HCT116 (cell line): ENCODE results near the gene TMEM89.

Experiments used
- ELF1 ChIP-seq: IDR thresholded peaks from 2 replicates; pipeline ENCODE4 v1.6.1; 2012; ENCODE audit warnings: low read depth, borderline replicate concordance
- EZH2 ChIP-seq: fragments of 200-600 bp; sonication (generic); IDR thresholded peaks from 2 replicates; pipeline ENCODE4 v1.6.1; 2017; ENCODE audit warnings: antibody characterized with exemption, mixed run types
- POLR2A ChIP-seq: IDR thresholded peaks from 2 replicates; pipeline ENCODE4 v1.7.0; 2011; ENCODE audit warnings: borderline replicate concordance; ENCODE audit not compliant: insufficient read depth, insufficient read length; ENCODE audit errors: extremely low read depth
- POLR2AphosphoS5 ChIP-seq: IDR thresholded peaks from 2 replicates; pipeline ENCODE4 v1.6.1; 2011; ENCODE audit warnings: mild to moderate bottlenecking, low read depth, low read length, moderate library complexity
- SIN3A ChIP-seq: IDR thresholded peaks from 2 replicates; pipeline ENCODE4 v1.6.1; 2012; ENCODE audit warnings: low read depth
- SP1 ChIP-seq: IDR thresholded peaks from 2 replicates; pipeline ENCODE4 v1.6.1; 2012; ENCODE audit warnings: low read depth
- TCF7L2 ChIP-seq: IDR thresholded peaks from 2 replicates; pipeline ENCODE4 v1.7.0; 2011; ENCODE audit warnings: borderline replicate concordance, inconsistent platforms; ENCODE audit not compliant: insufficient read depth, insufficient read length; ENCODE audit errors: extremely low read depth
- YY1 ChIP-seq: IDR thresholded peaks from 2 replicates; pipeline ENCODE4 v1.6.1; 2011; ENCODE audit warnings: low read length, low read depth, moderate library complexity, mild to moderate bottlenecking; ENCODE audit not compliant: insufficient replicate concordance; ENCODE audit errors: extremely low read depth
- ZFX ChIP-seq: fragments of 450-650 bp; IDR thresholded peaks from 2 replicates; pipeline ENCODE4 v1.6.1; 2017
- TF ChIP-seq, protein P1 (sequence below): IDR thresholded peaks from 2 replicates; pipeline ENCODE4 v1.6.1; 2012; ENCODE audit warnings: low read depth
- TF ChIP-seq, protein P2 (sequence below), 3 experiments: fragments of 200-600 bp in 1 of 3; sonication (generic) in 1 of 3; IDR thresholded peaks in 2 of 3; conservative IDR thresholded peaks in 1 of 3; 2 replicates each; pipeline ENCODE4 v1.5.1; 2012 to 2017; ENCODE audit warnings: low read depth in 2 of 3, low read length in 2 of 3, antibody characterized with exemption in 1 of 3, borderline replicate concordance in 1 of 3, control low read depth in 1 of 3, mild to moderate bottlenecking in 1 of 3, mixed read lengths in 1 of 3, mixed run types in 1 of 3, moderate library complexity in 1 of 3; ENCODE audit not compliant: insufficient read depth in 1 of 3
- TF ChIP-seq, protein P3 (sequence below): IDR thresholded peaks from 2 replicates; pipeline ENCODE4 v1.6.1; 2011; ENCODE audit warnings: mild to moderate bottlenecking, low read length, moderate library complexity; ENCODE audit not compliant: insufficient replicate concordance; ENCODE audit errors: extremely low read depth

DNA sequence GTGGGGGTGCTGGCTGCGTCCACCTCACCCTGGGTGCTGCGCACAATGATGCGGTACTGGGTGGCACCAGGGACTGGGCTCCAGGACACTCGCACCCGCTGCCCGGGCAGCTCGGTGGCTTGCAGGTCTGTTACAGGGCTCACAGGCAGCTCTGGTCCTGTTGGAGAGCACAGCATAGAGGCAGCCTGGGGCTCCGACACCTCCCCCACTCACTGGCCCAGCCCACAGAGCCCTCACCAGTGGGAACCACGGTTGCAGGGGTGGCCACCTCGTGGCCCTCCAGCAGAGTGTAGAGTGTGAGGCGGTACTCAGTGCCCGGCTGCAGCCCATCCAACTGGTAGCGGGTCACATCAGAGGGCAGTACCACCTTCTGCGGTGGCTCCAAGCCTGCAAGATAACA is 30.1 kb downstream of the TMEM89 start:
- TF ChIP-seq SP1 (no peak), ELF1 (no peak), POLR2A (no peak), EZH2 (no peak), ZFX (no peak), YY1 (no peak), POLR2AphosphoS5 (no peak), TCF7L2 (no peak), SIN3A (no peak)
- TF ChIP-seq, protein P1, sequence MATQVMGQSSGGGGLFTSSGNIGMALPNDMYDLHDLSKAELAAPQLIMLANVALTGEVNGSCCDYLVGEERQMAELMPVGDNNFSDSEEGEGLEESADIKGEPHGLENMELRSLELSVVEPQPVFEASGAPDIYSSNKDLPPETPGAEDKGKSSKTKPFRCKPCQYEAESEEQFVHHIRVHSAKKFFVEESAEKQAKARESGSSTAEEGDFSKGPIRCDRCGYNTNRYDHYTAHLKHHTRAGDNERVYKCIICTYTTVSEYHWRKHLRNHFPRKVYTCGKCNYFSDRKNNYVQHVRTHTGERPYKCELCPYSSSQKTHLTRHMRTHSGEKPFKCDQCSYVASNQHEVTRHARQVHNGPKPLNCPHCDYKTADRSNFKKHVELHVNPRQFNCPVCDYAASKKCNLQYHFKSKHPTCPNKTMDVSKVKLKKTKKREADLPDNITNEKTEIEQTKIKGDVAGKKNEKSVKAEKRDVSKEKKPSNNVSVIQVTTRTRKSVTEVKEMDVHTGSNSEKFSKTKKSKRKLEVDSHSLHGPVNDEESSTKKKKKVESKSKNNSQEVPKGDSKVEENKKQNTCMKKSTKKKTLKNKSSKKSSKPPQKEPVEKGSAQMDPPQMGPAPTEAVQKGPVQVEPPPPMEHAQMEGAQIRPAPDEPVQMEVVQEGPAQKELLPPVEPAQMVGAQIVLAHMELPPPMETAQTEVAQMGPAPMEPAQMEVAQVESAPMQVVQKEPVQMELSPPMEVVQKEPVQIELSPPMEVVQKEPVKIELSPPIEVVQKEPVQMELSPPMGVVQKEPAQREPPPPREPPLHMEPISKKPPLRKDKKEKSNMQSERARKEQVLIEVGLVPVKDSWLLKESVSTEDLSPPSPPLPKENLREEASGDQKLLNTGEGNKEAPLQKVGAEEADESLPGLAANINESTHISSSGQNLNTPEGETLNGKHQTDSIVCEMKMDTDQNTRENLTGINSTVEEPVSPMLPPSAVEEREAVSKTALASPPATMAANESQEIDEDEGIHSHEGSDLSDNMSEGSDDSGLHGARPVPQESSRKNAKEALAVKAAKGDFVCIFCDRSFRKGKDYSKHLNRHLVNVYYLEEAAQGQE = no peak
- TF ChIP-seq, protein P2, sequence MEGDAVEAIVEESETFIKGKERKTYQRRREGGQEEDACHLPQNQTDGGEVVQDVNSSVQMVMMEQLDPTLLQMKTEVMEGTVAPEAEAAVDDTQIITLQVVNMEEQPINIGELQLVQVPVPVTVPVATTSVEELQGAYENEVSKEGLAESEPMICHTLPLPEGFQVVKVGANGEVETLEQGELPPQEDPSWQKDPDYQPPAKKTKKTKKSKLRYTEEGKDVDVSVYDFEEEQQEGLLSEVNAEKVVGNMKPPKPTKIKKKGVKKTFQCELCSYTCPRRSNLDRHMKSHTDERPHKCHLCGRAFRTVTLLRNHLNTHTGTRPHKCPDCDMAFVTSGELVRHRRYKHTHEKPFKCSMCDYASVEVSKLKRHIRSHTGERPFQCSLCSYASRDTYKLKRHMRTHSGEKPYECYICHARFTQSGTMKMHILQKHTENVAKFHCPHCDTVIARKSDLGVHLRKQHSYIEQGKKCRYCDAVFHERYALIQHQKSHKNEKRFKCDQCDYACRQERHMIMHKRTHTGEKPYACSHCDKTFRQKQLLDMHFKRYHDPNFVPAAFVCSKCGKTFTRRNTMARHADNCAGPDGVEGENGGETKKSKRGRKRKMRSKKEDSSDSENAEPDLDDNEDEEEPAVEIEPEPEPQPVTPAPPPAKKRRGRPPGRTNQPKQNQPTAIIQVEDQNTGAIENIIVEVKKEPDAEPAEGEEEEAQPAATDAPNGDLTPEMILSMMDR (IDR thresholded peaks at IDR 0.05 in 2 of 3, conservative IDR thresholded peaks at IDR 0.05 in 1 of 3; ENCODE audit: borderline replicate concordance in 1 of 3, insufficient read depth in 1 of 3, low read depth in 2 of 3, low read length in 2 of 3) = no peak
- TF ChIP-seq, protein P3, sequence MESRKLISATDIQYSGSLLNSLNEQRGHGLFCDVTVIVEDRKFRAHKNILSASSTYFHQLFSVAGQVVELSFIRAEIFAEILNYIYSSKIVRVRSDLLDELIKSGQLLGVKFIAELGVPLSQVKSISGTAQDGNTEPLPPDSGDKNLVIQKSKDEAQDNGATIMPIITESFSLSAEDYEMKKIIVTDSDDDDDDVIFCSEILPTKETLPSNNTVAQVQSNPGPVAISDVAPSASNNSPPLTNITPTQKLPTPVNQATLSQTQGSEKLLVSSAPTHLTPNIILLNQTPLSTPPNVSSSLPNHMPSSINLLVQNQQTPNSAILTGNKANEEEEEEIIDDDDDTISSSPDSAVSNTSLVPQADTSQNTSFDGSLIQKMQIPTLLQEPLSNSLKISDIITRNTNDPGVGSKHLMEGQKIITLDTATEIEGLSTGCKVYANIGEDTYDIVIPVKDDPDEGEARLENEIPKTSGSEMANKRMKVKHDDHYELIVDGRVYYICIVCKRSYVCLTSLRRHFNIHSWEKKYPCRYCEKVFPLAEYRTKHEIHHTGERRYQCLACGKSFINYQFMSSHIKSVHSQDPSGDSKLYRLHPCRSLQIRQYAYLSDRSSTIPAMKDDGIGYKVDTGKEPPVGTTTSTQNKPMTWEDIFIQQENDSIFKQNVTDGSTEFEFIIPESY = no peak
